Esophagus (tissue), 2 donors: ENCODE data around the gene MAML2. TPM values are rescaled to one million over a fixed set of nuclear protein-coding genes. Genes with fewer than 3 reads are reported as not detected.

Source experiments
- H3K27ac ChIP-seq, 2 donors: one replicate each; pipeline ENCODE4 v1.5.1; 2013; ENCODE audit warnings: low read depth in 2 of 2, mild to moderate bottlenecking in 2 of 2, inconsistent platforms in 1 of 2, low read length in 1 of 2, moderate library complexity in 1 of 2
- H3K27me3 ChIP-seq, 2 donors: one replicate each; pipeline ENCODE4 v1.6.1; 2013; ENCODE audit warnings: low read length in 2 of 2, control low read depth in 1 of 2, mild to moderate bottlenecking in 1 of 2; ENCODE audit not compliant: insufficient read depth in 2 of 2, control insufficient read depth in 1 of 2
- H3K36me3 ChIP-seq, 2 donors: one replicate each; pipeline ENCODE4 v1.6.1; 2013; ENCODE audit warnings: low read length in 1 of 2; ENCODE audit not compliant: control insufficient read depth in 2 of 2, insufficient read depth in 2 of 2
- H3K4me1 ChIP-seq, 2 donors: one replicate each; pipeline ENCODE4 v1.6.1; 2013; ENCODE audit warnings: low read length in 1 of 2; ENCODE audit not compliant: control insufficient read depth in 2 of 2, insufficient read depth in 2 of 2
- H3K4me3 ChIP-seq, 2 donors: one replicate each; pipeline ENCODE4 v1.5.1; 2013; ENCODE audit warnings: low read length in 2 of 2, mild to moderate bottlenecking in 2 of 2, low read depth in 1 of 2, moderate library complexity in 1 of 2
- H3K9me3 ChIP-seq, 2 donors: one replicate each; pipeline ENCODE4 v1.6.1; 2013; ENCODE audit warnings: mild to moderate bottlenecking in 2 of 2, low read depth in 1 of 2, low read length in 1 of 2, moderate library complexity in 1 of 2; ENCODE audit not compliant: control insufficient read depth in 2 of 2, insufficient read depth in 1 of 2
- WGBS, 2 donors: extraction: QIAGEN DNeasy Blood & Tissue Kit; methylation state at CpG; one replicate each; pipeline ENCODE4 v1.1.7; 2013; 5-methylcytosine and 5-hydroxymethylcytosine counted together
- polyA plus RNA-seq, 2 donors: library from polyadenylated mRNA; stranded (reverse); fragments of 200-250 nt; gene quantifications; one replicate each; pipeline ENCODE4 v1.2.3, GENCODE V29; 2013
- donor health status: healthy with polysubstance abuse.
- donor health status: Bipolar disorder and iron deficiency.

The MAML2 gene
- polyA plus RNA-seq, 2 donors: 1.9 to 2.0 TPM

DNA sequence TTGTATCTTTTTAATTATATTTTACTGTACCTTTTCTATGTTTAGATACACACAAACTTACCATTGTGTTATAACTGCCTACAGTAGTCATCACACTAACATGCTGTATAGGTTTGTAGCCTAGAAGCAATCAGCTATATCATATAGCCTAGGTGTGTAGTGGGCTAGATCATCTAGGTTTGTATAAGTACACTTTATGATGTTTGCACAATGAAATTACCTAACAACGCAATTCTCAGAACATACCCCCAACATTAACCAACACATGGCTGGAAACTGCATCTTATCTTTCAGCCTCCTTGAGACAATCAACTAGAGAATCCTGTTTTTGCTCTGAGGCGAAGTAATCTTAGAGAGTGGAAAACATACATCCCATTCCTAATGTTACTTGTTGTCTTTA lies 358.9 kb downstream of the MAML2 start:
- 88 to 93% methylated on average over 2 of the region's 2 CpGs for WGBS, 2 donors
- H3K9me3 ChIP-seq: no peaks in the 10 kb centered on the region
- no peak overlapping the region for H3K4me3 ChIP-seq
- H3K27ac ChIP-seq: no peak overlapping the region
- no peaks in the 10 kb centered on the region for H3K4me1 ChIP-seq
- H3K27me3 ChIP-seq: no peaks in the 10 kb centered on the region
- peaks cover 3 to 4% of the 10 kb centered on the region in 2 donors for H3K36me3 ChIP-seq

DNA sequence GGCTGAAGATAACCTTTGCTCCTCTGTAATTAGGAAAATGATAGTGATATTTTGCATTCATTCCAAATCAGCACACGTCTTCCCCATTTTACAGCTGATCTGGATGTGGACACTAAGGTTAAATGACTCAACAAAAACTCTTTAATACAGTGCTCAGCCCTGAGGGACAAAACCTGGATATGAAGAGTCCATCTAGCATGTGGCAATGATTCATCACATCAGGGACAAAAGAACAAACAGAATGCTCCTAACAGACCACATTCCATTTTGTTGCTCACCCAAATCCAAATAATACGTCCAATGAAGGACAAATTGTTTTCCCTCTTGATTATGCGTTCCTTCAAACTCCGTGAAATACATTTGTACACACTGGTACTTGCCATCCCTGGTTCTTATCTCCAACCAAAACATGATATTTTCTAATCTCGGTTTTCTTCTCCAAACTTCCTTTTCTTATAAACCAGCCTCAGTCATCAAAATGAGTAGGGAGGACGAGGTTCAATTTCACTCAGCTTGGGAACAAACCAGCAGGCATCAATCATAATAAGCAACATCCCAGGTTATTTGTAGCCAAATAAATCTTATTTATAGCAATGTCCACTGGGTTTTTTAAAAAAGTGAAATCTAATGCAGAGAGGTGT lies 365.3 kb downstream of the MAML2 start:
- Histone ChIP-seq H3K27me3 (no peaks in the 10 kb centered on the region), H3K4me1 (no peaks in the 10 kb centered on the region), H3K27ac (no peak overlapping the region), H3K9me3 (no peaks in the 10 kb centered on the region), H3K36me3 (peaks cover 3 to 7% of the 10 kb centered on the region in 2 donors), H3K4me3 (no peak overlapping the region)
- 71 to 85% methylated on average over 6 of the region's 6 CpGs for WGBS, 2 donors

DNA sequence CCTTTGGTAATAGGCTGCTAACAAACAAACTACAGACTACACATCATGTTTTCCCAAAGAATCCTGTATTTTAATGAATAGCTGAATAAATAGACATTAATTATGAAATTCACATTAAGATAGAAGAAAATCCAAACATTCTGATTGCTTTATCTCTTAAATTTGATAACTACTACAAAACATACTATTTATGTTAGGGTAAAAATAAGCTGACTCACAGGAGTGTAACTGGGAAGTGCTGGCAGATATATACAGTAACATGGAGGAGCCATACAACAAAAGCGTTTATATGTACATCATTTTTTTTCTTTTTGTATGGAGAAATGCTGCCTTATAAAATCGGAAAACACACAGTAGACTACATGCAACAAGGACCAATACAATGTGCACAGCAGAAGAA lies 366.4 kb downstream of the MAML2 start:
- Histone ChIP-seq H3K4me1 (no peaks in the 10 kb centered on the region), H3K27ac (no peak overlapping the region), H3K27me3 (no peaks in the 10 kb centered on the region), H3K4me3 (no peak overlapping the region), H3K36me3 (peaks cover 0 to 7% of the 10 kb centered on the region in 2 donors), H3K9me3 (no peaks in the 10 kb centered on the region)
- 90 to 92% methylated on average over 2 of the region's 2 CpGs for WGBS, 2 donors

DNA sequence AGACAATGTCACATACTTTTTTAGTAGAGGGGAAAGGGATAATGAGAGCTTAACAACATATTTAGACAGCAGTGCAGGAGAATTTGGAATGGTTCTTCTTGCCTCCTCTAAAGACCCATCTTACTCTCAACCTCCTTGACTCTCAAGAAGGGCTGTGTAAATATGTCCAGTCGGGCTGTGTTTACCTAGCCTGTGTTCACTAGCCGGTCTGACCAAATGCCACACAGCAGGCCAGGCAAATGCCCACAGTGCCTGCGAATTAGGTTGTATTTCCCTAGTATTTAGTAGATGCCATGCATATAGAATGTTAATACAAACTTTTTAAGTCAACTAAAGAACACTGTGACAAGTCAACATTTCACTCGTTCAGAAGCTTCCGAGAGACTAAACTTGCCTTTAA lies 367.7 kb downstream of the MAML2 start:
- no peaks in the 10 kb centered on the region for H3K4me1 ChIP-seq
- no peak overlapping the region for H3K27ac ChIP-seq
- no peak overlapping the region for H3K4me3 ChIP-seq
- WGBS, 2 donors: 82 to 96% methylated on average over 5 of the region's 5 CpGs
- H3K36me3 ChIP-seq: peaks cover 0 to 7% of the 10 kb centered on the region in 2 donors
- H3K27me3 ChIP-seq: no peaks in the 10 kb centered on the region
- H3K9me3 ChIP-seq: no peaks in the 10 kb centered on the region

DNA sequence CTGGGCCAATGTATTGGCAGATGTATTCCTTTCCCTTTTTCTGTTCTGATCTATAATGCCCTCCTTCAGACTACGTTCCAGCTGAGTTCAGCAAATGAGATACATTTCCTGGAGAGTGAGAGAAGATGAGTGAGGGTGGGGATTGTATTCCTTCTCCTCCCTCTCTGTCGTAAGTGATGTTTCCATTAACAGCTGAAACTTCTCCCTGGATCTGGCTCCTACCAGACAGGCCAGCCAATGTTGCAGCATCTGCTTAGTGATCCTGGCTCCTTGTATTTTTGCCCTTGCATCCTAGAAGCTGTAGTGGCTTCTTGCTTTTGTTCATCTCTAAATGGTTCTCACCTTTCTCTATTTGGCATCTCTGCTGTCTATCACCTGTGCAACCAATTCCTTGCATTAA lies 370.9 kb downstream of the MAML2 start:
- no peak overlapping the region for H3K27ac ChIP-seq
- no peak overlapping the region for H3K4me3 ChIP-seq
- no peaks in the 10 kb centered on the region for H3K27me3 ChIP-seq
- WGBS, 2 donors: 61 to 79% methylated on average over 2 of the region's 2 CpGs
- no peaks in the 10 kb centered on the region for H3K9me3 ChIP-seq
- no peaks in the 10 kb centered on the region for H3K36me3 ChIP-seq
- H3K4me1 ChIP-seq: no peaks in the 10 kb centered on the region

DNA sequence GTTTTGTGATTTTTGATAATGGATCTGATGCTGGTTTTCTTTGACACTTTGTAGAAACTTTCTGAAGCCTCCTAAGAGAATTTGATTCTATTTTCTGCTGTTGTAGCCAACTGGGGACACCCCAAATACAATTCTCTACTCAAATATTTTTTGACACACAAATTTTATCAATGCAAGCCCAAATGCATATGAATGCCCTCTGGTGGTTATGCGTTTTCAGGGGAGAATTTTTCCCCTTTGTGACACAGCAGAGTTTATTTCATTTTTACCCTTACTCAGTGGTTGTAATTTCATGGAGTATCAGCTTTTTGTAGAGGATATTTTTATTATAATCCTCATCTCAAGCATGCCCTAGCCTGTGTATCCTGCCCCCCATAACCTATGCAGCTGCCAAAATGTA lies 374.4 kb downstream of the MAML2 start:
- WGBS, 2 donors: 78 to 80% methylated on average over 1 of the region's 1 CpG
- H3K4me3 ChIP-seq: no peak overlapping the region
- no peaks in the 10 kb centered on the region for H3K36me3 ChIP-seq
- no peaks in the 10 kb centered on the region for H3K4me1 ChIP-seq
- H3K27ac ChIP-seq: no peak overlapping the region
- H3K27me3 ChIP-seq: no peaks in the 10 kb centered on the region
- no peaks in the 10 kb centered on the region for H3K9me3 ChIP-seq

DNA sequence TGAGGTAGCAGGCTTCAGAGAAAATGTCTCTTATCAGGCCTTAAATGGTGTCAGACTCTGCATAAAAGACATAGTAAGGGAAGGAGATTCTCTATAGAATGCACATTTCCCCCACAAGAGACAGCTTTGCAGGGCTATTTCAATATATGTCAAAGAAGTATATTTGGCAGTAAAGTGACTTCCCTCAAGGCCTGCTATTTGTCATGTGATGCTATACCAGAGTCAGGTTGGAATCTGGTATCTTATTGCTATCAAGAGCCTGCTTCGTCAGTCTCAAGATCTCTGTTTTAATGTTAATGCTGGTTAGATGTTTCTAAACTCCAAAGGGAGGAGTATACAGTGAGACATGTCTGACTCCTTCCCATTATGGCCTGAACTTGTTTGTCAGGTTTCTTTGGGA lies 378.7 kb downstream of the MAML2 start:
- Histone ChIP-seq H3K27ac (no peak overlapping the region), H3K4me3 (no peak overlapping the region), H3K9me3 (no peaks in the 10 kb centered on the region), H3K4me1 (no peaks in the 10 kb centered on the region), H3K27me3 (no peaks in the 10 kb centered on the region), H3K36me3 (no peaks in the 10 kb centered on the region)
- WGBS, 2 donors: 83 to 84% methylated on average over 1 of the region's 1 CpG

DNA sequence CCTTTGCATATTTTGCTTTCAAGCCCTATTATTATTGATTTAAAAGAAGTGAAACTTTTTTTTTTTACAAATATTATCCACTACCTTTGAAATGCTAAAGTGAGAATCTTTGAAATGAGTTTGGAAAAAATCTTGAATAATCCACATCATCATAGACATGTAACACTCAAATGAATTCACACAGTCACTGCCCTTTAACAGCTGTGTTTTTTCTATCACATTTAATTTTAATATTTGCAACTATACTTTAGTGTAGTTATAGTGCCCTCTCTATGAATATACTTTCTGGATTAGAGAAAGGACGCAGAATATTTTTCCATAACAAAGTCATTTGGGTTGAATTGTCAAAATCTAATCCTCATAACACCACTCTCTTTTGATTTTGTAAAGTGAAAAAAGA lies 381.2 kb downstream of the MAML2 start:
- no peak overlapping the region for H3K27ac ChIP-seq
- H3K36me3 ChIP-seq: no peaks in the 10 kb centered on the region
- no peaks in the 10 kb centered on the region for H3K27me3 ChIP-seq
- no peaks in the 10 kb centered on the region for H3K4me1 ChIP-seq
- H3K4me3 ChIP-seq: no peak overlapping the region
- WGBS, 2 donors: 62 to 73% methylated on average over 1 of the region's 1 CpG
- H3K9me3 ChIP-seq: no peaks in the 10 kb centered on the region

DNA sequence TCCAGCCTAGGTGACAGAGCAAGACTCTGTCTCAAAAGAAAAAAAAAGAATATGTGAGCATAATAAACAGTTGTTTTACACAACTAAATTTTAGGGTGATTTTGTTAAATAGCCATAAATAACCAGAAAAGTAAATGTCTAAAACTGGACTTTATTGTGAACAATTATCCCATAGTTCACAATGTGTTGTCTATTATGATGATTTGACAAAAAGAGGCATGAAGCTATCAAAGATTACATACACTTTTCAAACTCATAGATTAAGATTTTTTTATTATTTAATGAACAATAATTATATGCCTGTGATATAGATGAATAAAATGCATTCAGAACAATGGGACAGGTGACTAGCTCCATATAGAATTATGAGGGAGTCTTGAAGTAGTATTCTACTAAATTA lies 392.1 kb downstream of the MAML2 start:
- Histone ChIP-seq H3K4me1 (no peaks in the 10 kb centered on the region), H3K9me3 (peaks cover 0 to 2% of the 10 kb centered on the region in 2 donors), H3K27ac (no peak overlapping the region), H3K36me3 (no peaks in the 10 kb centered on the region), H3K27me3 (no peaks in the 10 kb centered on the region), H3K4me3 (no peak overlapping the region)

DNA sequence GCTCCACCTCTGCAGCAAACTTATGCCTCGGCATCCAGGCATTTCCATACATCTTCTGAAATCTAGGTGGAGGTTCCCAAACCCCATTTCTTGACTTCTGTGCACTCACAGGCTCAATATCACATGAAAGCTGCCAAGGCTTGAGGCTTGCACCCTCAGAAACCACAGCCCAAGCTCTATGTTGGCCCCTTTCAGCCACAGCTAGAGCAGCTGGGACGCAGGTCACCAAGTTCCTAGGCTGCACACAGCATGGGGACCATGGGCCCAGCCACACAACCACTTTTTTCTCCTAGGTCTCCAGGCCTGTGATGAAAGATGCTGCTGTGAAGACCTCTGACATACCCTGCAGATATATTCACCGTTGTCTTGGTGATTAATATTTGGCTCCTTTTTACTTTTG lies 394.4 kb downstream of the MAML2 start:
- Histone ChIP-seq H3K36me3 (no peaks in the 10 kb centered on the region), H3K9me3 (peaks cover 6% of the 10 kb centered on the region in 2 donors), H3K27me3 (no peaks in the 10 kb centered on the region), H3K4me1 (no peaks in the 10 kb centered on the region), H3K27ac (no peak overlapping the region), H3K4me3 (no peak overlapping the region)
- WGBS, 2 donors: 85 to 91% methylated on average over 3 of the region's 3 CpGs
